Esophagus squamous epithelium (tissue), 5 donors: ENCODE measurements around the gene ERC1. TPM values are rescaled to one million over a fixed set of nuclear protein-coding genes. Genes with fewer than 3 reads are reported as not detected.
A peak's percentile ranks its signal among the peaks of the same experiment; 100 is the strongest.

Source experiments
- DNase-seq: peaks from one replicate; lab custom pipeline; 2025; lab: John Stamatoyannopoulos, UW
- H3K27ac ChIP-seq, 4 donors: fragments of 200-600 bp; sonication (generic); one replicate each; pipeline ENCODE4 v1.5.1; 2016 to 2019; ENCODE audit warnings: mild to moderate bottlenecking in 1 of 4
- H3K27me3 ChIP-seq, 4 donors: fragments of 200-600 bp; sonication (generic); 1 replicate in 3 of 4; 2 replicates in 1 of 4; pipeline versions ENCODE4 v1.5.1 to v1.6.0; 2017 to 2021; ENCODE audit warnings: antibody characterized with exemption in 1 of 4
- H3K36me3 ChIP-seq, 3 donors: fragments of 200-600 bp; sonication (generic); one replicate each; pipeline ENCODE4 v1.5.1; 2016 to 2019
- H3K4me1 ChIP-seq, 3 donors: fragments of 200-600 bp; sonication (generic); one replicate each; pipeline ENCODE4 v1.5.1; 2017 to 2019
- H3K4me3 ChIP-seq, 4 donors: fragments of 200-600 bp; sonication (generic); 1 replicate in 3 of 4; 2 replicates in 1 of 4; pipeline ENCODE4 v1.5.1; 2016 to 2019; ENCODE audit warnings: mild to moderate bottlenecking in 2 of 4, moderate library complexity in 1 of 4
- H3K9me3 ChIP-seq, 3 donors: fragments of 200-600 bp; sonication (generic); one replicate each; pipeline ENCODE4 v1.5.1; 2016 to 2019
- CTCF ChIP-seq, 6 experiments: fragments of 450-650 bp in 4 of 6; fragments of 200-600 bp in 2 of 6; sonication (generic) in 2 of 6; IDR thresholded peaks; one replicate each; pipeline ENCODE4 v1.5.1; 2016 to 2019; ENCODE audit warnings: antibody characterized with exemption in 6 of 6, mild to moderate bottlenecking in 4 of 6, moderate library complexity in 4 of 6
- POLR2A ChIP-seq, 4 donors: fragments of 450-650 bp; IDR thresholded peaks; one replicate each; pipeline ENCODE4 v1.6.1; 2017; ENCODE audit warnings: antibody characterized with exemption in 4 of 4, mild to moderate bottlenecking in 4 of 4, moderate library complexity in 3 of 4
- WGBS, 2 donors: methylation state at CpG; one replicate each; pipeline ENCODE4 v1.1.5; 2018; 5-methylcytosine and 5-hydroxymethylcytosine counted together
- intact Hi-C: fragments of 100-400 bp; cut with DNase I; formaldehyde crosslinking; loops from one replicate; pipeline ENCODE4 v1.15.0; 2022
- total RNA-seq, 4 donors: library from RNA; depleted of rRNA; stranded (reverse); fragments of >200 nt; gene quantifications; one replicate each; pipeline ENCODE4 v1.1.0, GENCODE V29; 2016
- donor health status: DM: yes; HTN: yes; CAD: no.

The ERC1 gene
- total RNA-seq, 4 donors from 2014 or later = 19.0 to 50.7 (median 37.5) TPM

- 62 to 63% methylated on average over 7 of the region's 7 CpGs for WGBS, 2 donors
Observed at GRCh38 chr12:1289371-1290155, 298.5 kb downstream of the ERC1 start.

GRCh38 chr12:1290716-1291115 lies 299.7 kb downstream of the ERC1 start:
- no peak for DNase-seq
- Histone ChIP-seq H3K27me3 (no peaks in the 10 kb centered on the region), H3K36me3 (peaks cover 0 to 42% (median 0%) of the 10 kb centered on the region in 3 donors), H3K9me3 (no peaks in the 10 kb centered on the region), H3K4me1 (peaks cover 0 to 29% (median 0%) of the 10 kb centered on the region in 3 donors), H3K4me3 (no peak overlapping the region), H3K27ac (no peak overlapping the region)
- intact Hi-C loops = no loop called here
- WGBS, 2 donors = 88 to 89% methylated on average over 3 of the region's 3 CpGs
- TF ChIP-seq CTCF (IDR thresholded peaks at IDR 0.05) (no peak), POLR2A (IDR thresholded peaks at IDR 0.05) (no peak)

More at GRCh38 chr12:1289371-1290155, 298.5 kb downstream of the ERC1 start:
- Histone ChIP-seq H3K4me3 (no peak overlapping the region), H3K27ac (peak overlapping the region in 2 of 4 donors; percentile 16 to 38), H3K27me3 (no peaks in the 10 kb centered on the region), H3K4me1 (peaks cover 0 to 29% (median 0%) of the 10 kb centered on the region in 3 donors), H3K9me3 (no peaks in the 10 kb centered on the region), H3K36me3 (peaks cover 0 to 32% (median 0%) of the 10 kb centered on the region in 3 donors)
- no peak for DNase-seq
- TF ChIP-seq POLR2A (IDR thresholded peaks at IDR 0.05) (no peak), CTCF (IDR thresholded peaks at IDR 0.05) (no peak)
- intact Hi-C loops = no loop called here

- H3K4me3 ChIP-seq = no peak overlapping the region
- H3K4me1 ChIP-seq = peaks cover 0 to 29% (median 0%) of the 10 kb centered on the region in 3 donors
- 82 to 89% methylated on average over 8 of the region's 8 CpGs for WGBS, 2 donors
- intact Hi-C loops = no loop called here
- TF ChIP-seq CTCF (IDR thresholded peaks at IDR 0.05) (no peak), POLR2A (IDR thresholded peaks at IDR 0.05) (no peak)
- no peak overlapping the region for H3K27ac ChIP-seq
- DNase-seq = no peak
- no peaks in the 10 kb centered on the region for H3K9me3 ChIP-seq
- H3K27me3 ChIP-seq = no peaks in the 10 kb centered on the region
- H3K36me3 ChIP-seq = peaks cover 0 to 42% (median 0%) of the 10 kb centered on the region in 3 donors
Observed at GRCh38 chr12:1291601-1292332, 300.7 kb downstream of the ERC1 start.

- no peak for DNase-seq
- Histone ChIP-seq H3K4me1 (peaks cover 0 to 12% (median 0%) of the 10 kb centered on the region in 3 donors), H3K27me3 (no peaks in the 10 kb centered on the region), H3K9me3 (no peaks in the 10 kb centered on the region), H3K36me3 (peaks cover 0 to 50% (median 0%) of the 10 kb centered on the region in 3 donors), H3K4me3 (no peak overlapping the region), H3K27ac (no peak overlapping the region)
- intact Hi-C loops = no loop called here
- TF ChIP-seq CTCF (IDR thresholded peaks at IDR 0.05) (no peak), POLR2A (IDR thresholded peaks at IDR 0.05) (no peak)
- WGBS, 2 donors = 80 to 86% methylated on average over 1 of the region's 1 CpG
Observed at GRCh38 chr12:1293901-1294300, 302.9 kb downstream of the ERC1 start.

GRCh38 chr12:1297206-1297605 lies 306.2 kb downstream of the ERC1 start:
- H3K27me3 ChIP-seq = no peaks in the 10 kb centered on the region
- intact Hi-C loops = no loop called here
- H3K27ac ChIP-seq = no peak overlapping the region
- no peak overlapping the region for H3K4me3 ChIP-seq
- no peak for DNase-seq
- H3K4me1 ChIP-seq = no peaks in the 10 kb centered on the region
- no peaks in the 10 kb centered on the region for H3K9me3 ChIP-seq
- TF ChIP-seq POLR2A (IDR thresholded peaks at IDR 0.05) (no peak), CTCF (IDR thresholded peaks at IDR 0.05) (no peak)
- WGBS, 2 donors = 82 to 92% methylated on average over 3 of the region's 3 CpGs
- peaks cover 0 to 33% (median 0%) of the 10 kb centered on the region in 3 donors for H3K36me3 ChIP-seq
